NB4 (cell line): ENCODE measurements around the gene TAS2R40.

ENCODE experiments used
- DNase-seq: peaks from one replicate; pipeline ENCODE4 v3.0.0; 2010; ENCODE audit warnings: low read depth
- H3K4me3 ChIP-seq: one replicate; pipeline ENCODE4 v1.5.1; 2011; ENCODE audit warnings: mild to moderate bottlenecking, low read depth, low read length, moderate library complexity
- CTCF ChIP-seq: IDR thresholded peaks from one replicate; pipeline ENCODE4 v1.5.1; 2012; ENCODE audit warnings: low read depth, low read length
- MYC ChIP-seq: IDR thresholded peaks from 2 replicates; pipeline ENCODE4 v1.6.1; 2011; ENCODE audit warnings: low read depth, low read length
- POLR2A ChIP-seq: IDR thresholded peaks from 2 replicates; pipeline ENCODE4 v1.6.1; 2011; ENCODE audit warnings: mild to moderate bottlenecking; ENCODE audit not compliant: insufficient read length; ENCODE audit errors: extremely low read depth
- TF ChIP-seq, protein P1 (sequence below): IDR thresholded peaks from 2 replicates; pipeline ENCODE4 v1.6.1; 2011; ENCODE audit warnings: low read depth, low read length

The TAS2R40 gene

GRCh38 chr7:143227806-143228205 is 6.0 kb downstream of the TAS2R40 start:
- no peak for DNase-seq
- TF ChIP-seq CTCF (no peak), MYC (no peak), POLR2A (no peak)
- TF ChIP-seq, protein P1, sequence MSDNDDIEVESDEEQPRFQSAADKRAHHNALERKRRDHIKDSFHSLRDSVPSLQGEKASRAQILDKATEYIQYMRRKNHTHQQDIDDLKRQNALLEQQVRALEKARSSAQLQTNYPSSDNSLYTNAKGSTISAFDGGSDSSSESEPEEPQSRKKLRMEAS: no peak
- no peak overlapping the region for H3K4me3 ChIP-seq

GRCh38 chr7:143229054-143229790 is 7.4 kb downstream of the TAS2R40 start:
- TF ChIP-seq POLR2A (no peak), CTCF (no peak), MYC (no peak)
- TF ChIP-seq, protein P1: no peak
- DNase-seq: no peak
- no peak overlapping the region for H3K4me3 ChIP-seq

- TF ChIP-seq CTCF (no peak), POLR2A (no peak), MYC (no peak)
- TF ChIP-seq, protein P1: no peak
- DNase-seq: no peak
- H3K4me3 ChIP-seq: no peak overlapping the region
Observed at GRCh38 chr7:143230602-143231457, 9.0 kb downstream of the TAS2R40 start.

- TF ChIP-seq MYC (no peak), CTCF (no peak), POLR2A (no peak)
- TF ChIP-seq, protein P1: no peak
- DNase-seq: no peak
- H3K4me3 ChIP-seq: no peak overlapping the region
Observed at GRCh38 chr7:143233816-143234532, 12.1 kb downstream of the TAS2R40 start.

DNA sequence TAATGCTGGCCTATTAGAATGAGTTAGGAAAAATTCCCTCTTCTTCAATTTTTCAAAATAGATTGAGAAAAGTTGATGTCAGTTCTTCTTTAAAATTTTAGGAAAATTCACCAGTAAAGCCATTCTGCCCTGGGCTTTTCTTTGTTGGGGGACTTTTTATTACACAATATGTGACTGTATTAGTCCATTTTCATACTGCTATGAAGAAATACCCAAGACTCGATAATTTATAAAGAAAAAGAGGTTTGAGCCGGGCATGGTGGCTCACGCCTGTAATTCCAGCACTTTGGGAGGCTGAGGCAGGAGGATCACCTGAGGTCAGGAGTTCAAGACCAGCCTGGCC is 12.7 kb downstream of the TAS2R40 start:
- no peak overlapping the region for H3K4me3 ChIP-seq
- DNase-seq: no peak
- TF ChIP-seq CTCF (no peak), POLR2A (no peak), MYC (no peak)
- TF ChIP-seq, protein P1: no peak
